Measurements from ENCODE around the gene SPTBN5.

DNA sequence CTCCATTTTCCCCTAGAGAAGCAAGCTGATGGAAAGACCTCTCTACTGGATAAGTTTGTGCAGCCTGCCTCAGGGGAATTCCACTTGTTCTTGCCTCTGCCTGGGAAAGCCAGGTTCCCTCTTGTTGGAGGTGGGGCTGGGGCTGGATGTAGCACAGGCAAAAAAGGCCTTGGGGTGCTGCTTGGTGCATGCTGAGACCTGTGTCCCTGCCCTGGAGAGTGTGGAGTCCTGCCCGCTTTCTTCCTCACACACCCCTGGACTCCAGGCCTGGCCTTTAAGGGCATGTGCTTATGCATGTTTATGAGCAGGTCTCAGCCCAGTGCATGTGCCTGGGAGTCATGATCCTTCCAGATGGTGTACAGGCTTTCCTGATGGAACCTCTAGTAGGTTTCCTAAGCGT, 89.5 kb downstream of the SPTBN5 start:
- TF ChIP-seq POLR2AphosphoS5 (IDR thresholded peaks at IDR 0.05; ENCODE audit: borderline replicate concordance, low read depth, low read length) (no peak), EZH2 (IDR thresholded peaks at IDR 0.05) (no peak)
